ENCODE results near the gene DNAJC18. TPM values are rescaled to one million over a fixed set of nuclear protein-coding genes. Genes with fewer than 3 reads are reported as not detected.

DNAJC18 gene
- total RNA-seq, 1 donor from 2014 or later = 27.0 TPM

DNA sequence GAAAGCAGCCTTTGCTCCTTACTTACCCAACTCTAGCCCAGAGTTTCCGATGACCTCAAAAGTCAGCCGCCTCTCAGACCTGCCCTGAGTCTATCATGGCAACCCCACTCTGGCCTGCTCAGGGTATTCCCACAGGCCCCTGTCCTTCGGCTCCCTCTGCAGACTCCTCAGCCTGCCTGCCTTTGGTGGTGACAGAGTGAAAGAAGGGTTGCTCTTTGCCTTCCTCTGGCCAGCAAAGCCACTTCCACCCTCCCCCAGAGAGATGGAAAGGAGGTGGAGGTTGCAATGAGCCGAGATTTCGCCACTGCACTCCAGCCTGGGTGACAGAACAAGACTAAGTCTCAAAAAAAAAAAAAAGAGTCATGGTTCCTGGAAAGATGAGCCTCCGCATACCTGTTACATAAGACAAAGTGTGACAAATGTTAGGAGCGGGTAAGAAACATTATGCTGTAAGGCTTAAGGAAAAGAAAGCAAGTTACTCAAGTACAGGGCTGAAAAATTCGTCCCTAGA, 29.2 kb upstream of the DNAJC18 start:
- Mint-ChIP-seq H3K4me3 (ENCODE audit: unreplicated experiment) (no peak overlapping the region), H3K9me3 (ENCODE audit: low read depth) (no peaks in the 10 kb centered on the region), H3K36me3 (ENCODE audit: low read depth) (no peaks in the 10 kb centered on the region), H3K27ac (ENCODE audit: unreplicated experiment) (no peak overlapping the region), H3K27me3 (ENCODE audit: low read depth) (no peaks in the 10 kb centered on the region), H3K4me1 (ENCODE audit: low read depth) (peaks cover 8% of the 10 kb centered on the region)
- TF ChIP-seq, protein P1, sequence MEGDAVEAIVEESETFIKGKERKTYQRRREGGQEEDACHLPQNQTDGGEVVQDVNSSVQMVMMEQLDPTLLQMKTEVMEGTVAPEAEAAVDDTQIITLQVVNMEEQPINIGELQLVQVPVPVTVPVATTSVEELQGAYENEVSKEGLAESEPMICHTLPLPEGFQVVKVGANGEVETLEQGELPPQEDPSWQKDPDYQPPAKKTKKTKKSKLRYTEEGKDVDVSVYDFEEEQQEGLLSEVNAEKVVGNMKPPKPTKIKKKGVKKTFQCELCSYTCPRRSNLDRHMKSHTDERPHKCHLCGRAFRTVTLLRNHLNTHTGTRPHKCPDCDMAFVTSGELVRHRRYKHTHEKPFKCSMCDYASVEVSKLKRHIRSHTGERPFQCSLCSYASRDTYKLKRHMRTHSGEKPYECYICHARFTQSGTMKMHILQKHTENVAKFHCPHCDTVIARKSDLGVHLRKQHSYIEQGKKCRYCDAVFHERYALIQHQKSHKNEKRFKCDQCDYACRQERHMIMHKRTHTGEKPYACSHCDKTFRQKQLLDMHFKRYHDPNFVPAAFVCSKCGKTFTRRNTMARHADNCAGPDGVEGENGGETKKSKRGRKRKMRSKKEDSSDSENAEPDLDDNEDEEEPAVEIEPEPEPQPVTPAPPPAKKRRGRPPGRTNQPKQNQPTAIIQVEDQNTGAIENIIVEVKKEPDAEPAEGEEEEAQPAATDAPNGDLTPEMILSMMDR (IDR thresholded peaks at IDR 0.05) = no peak
- no peak for DNase-seq (ENCODE audit: low spot score)

DNA sequence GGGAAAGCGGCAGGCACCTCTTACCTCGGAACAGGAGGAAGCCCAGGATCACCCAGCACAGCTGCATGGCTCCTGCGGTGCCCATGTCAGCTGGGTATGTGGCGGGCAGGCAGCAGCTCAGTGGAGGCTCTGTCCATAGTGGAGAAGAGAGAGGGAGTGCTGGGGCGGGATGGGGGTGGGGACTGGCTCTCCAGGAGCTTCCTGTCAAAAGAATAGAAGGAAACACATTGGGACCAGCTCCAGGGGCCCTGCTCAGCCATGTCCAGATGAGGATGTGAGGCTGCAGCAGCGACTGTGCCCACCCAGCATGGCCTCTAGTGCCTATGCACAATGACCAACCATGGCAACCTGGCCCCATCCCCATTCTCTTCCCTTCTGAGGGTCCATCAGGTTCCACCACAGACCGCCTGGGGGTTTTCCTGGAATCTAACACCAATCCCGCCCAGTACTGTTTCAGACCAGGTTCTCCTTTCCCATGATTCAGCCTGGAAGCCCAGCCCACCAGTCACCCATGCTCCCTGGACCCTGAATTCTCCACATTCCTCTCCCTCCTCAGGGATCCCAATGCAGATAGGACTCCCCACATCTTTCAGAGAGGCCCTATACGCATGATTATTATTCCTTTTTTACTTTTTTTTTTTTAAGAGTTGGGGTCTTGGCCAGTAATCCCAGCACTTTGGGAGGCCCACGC, 23.4 kb upstream of the DNAJC18 start, which contains the start of gene ECSCR:
Gene ECSCR (minus strand): TSS at position 158 of the 691 bp plus-strand sequence. CDS start 73 bp downstream, at position 85.
- Mint-ChIP-seq H3K36me3 (ENCODE audit: low read depth) (no peaks in the 10 kb centered on the region), H3K27ac (ENCODE audit: unreplicated experiment) (peak within 1 kb of the TSS; percentile 36), H3K9me3 (ENCODE audit: low read depth) (no peaks in the 10 kb centered on the region), H3K4me1 (ENCODE audit: low read depth) (peaks cover 48% of the 10 kb centered on the region), H3K4me3 (ENCODE audit: unreplicated experiment) (no peak within 1 kb of the TSS), H3K27me3 (ENCODE audit: low read depth) (no peaks in the 10 kb centered on the region)
- TF ChIP-seq, protein P1 (IDR thresholded peaks at IDR 0.05) = no peak
- no peak for DNase-seq (ENCODE audit: low spot score)

DNA sequence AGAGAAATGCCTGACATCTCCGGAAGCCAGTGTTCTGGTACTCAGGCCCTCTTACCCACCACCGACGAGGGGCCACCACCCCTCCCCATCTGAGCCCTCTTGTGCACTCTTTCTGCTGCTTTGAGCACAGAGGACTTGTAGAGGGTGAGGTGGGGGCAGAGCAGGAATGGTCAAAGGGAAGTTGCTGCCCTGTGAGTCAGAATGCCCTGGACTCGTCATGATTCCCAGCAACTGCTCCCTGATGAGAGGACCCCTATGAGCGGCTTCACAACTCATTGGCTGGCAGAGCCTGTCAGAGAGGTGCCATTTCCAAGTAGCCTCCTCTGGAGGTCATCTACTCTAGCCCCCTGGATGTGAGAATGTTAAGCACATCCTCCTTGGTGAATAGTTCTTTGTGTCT, 22.4 kb upstream of the DNAJC18 start:
- TF ChIP-seq, protein P1 (IDR thresholded peaks at IDR 0.05) = no peak
- Mint-ChIP-seq H3K4me3 (ENCODE audit: unreplicated experiment) (no peak overlapping the region), H3K27ac (ENCODE audit: unreplicated experiment) (peak overlapping the region; percentile 27), H3K4me1 (ENCODE audit: low read depth) (peaks cover 48% of the 10 kb centered on the region), H3K36me3 (ENCODE audit: low read depth) (no peaks in the 10 kb centered on the region), H3K27me3 (ENCODE audit: low read depth) (no peaks in the 10 kb centered on the region), H3K9me3 (ENCODE audit: low read depth) (no peaks in the 10 kb centered on the region)
- no peak for DNase-seq (ENCODE audit: low spot score)

DNA sequence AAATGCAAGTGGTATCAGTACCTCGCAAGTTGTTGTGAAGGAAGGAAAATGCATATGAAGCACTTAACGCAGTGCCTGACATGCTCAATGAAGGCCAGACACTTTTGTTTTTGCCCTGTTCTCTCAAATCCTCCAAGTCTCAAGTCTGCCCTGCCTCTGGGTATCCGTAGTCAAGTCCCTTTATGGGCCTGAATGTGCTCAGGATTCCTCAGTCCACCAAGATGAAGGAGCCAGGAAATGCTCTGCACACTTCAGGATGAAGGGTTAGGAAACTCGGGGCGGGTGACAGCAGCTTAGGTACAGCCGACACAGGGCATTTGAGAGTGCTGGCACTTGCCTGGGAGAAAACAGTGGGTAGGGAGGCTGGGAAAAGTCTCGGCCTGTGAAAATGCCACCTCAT, 21.9 kb upstream of the DNAJC18 start:
- H3K4me3 Mint-ChIP-seq (ENCODE audit: unreplicated experiment) = no peak overlapping the region
- no peaks in the 10 kb centered on the region for H3K27me3 Mint-ChIP-seq (ENCODE audit: low read depth)
- TF ChIP-seq, protein P1 (IDR thresholded peaks at IDR 0.05) = no peak
- no peaks in the 10 kb centered on the region for H3K9me3 Mint-ChIP-seq (ENCODE audit: low read depth)
- no peak for DNase-seq (ENCODE audit: low spot score)
- no peak overlapping the region for H3K27ac Mint-ChIP-seq (ENCODE audit: unreplicated experiment)
- peaks cover 48% of the 10 kb centered on the region for H3K4me1 Mint-ChIP-seq (ENCODE audit: low read depth)
- H3K36me3 Mint-ChIP-seq (ENCODE audit: low read depth) = no peaks in the 10 kb centered on the region

DNA sequence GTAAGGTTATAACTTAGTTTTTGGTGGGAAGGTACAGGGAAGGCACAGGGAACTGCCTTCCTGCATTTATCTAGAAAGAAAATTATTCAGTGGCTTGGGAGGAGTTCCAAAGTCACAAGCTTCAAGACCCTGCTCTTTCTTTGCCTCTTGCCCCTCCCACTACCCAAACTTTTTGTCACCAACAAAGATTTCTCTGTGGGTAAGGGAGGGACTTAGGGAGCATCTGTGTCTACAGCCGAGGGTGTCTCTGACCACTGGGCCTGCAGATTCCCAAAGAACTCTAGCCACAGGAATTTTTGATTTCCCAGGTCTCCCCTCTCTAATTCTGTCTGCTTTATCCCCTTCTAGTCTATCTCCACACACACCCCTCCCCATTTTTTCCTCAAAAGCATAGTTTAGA, 21.1 kb upstream of the DNAJC18 start:
- Mint-ChIP-seq H3K9me3 (ENCODE audit: low read depth) (no peaks in the 10 kb centered on the region), H3K4me3 (ENCODE audit: unreplicated experiment) (no peak overlapping the region), H3K36me3 (ENCODE audit: low read depth) (no peaks in the 10 kb centered on the region), H3K27me3 (ENCODE audit: low read depth) (no peaks in the 10 kb centered on the region), H3K27ac (ENCODE audit: unreplicated experiment) (no peak overlapping the region), H3K4me1 (ENCODE audit: low read depth) (peaks cover 48% of the 10 kb centered on the region)
- TF ChIP-seq, protein P1 (IDR thresholded peaks at IDR 0.05) = no peak
- no peak for DNase-seq (ENCODE audit: low spot score)

All from chondrocyte (in vitro differentiated cells).